IMR-90 (cell line): ENCODE data around the gene OSTF1. TPM values are rescaled to one million over a fixed set of nuclear protein-coding genes. Genes with fewer than 3 reads are reported as not detected.

ENCODE experiments used
- ATAC-seq: fragments of 200-7000 bp; cut with Tn5 transposase; 2 replicates; pipeline ENCODE4 v1.9.1; 2020; ENCODE audit warnings: low read depth, mild to moderate bottlenecking, moderate library complexity
- BruUV-seq: library from RNA; stranded (reverse); fragments of 400-500 nt; replicated peaks from 2 replicates; lab custom pipeline; 2021; lab: Mats Ljungman, UMichigan
- CTCF ChIA-PET: fragments of 300-600 bp; formaldehyde crosslinking; extraction: SDS; loops from one replicate; lab custom pipeline; 2021; ENCODE audit warnings: antibody characterized with exemption; lab: Yijun Ruan, JAX
- POLR2A ChIA-PET: fragments of 300-600 bp; sonication (Branson Sonifier 250); formaldehyde crosslinking; loops from one replicate; lab custom pipeline; 2022; ENCODE audit warnings: antibody characterized with exemption; ENCODE audit not compliant: unreplicated experiment; lab: Charles Lee
- DNase-seq: peaks from one replicate; pipeline ENCODE4 v3.0.0; 2013
- H2AFZ ChIP-seq: replicated peaks from 2 replicates; pipeline ENCODE3; 2013; ENCODE audit warnings: low read length, mild to moderate bottlenecking; ENCODE audit not compliant: poor library complexity
- H2AK5ac ChIP-seq: 2 replicates; pipeline ENCODE4 v1.6.1; 2013; ENCODE audit warnings: low read depth, low read length, inconsistent platforms
- H2AK9ac ChIP-seq: replicated peaks from 2 replicates; pipeline ENCODE3; 2013; ENCODE audit warnings: mild to moderate bottlenecking, low read depth, low read length, moderate library complexity; ENCODE audit not compliant: poor library complexity
- H2BK120ac ChIP-seq: 2 replicates; pipeline ENCODE4 v1.6.1; 2013; ENCODE audit warnings: low read depth, low read length, inconsistent platforms
- H2BK15ac ChIP-seq: 3 replicates; pipeline ENCODE4 v1.6.1; 2013; ENCODE audit warnings: low read depth, low read length, inconsistent platforms
- H2BK20ac ChIP-seq: 2 replicates; pipeline ENCODE4 v1.6.1; 2013; ENCODE audit warnings: low read depth, mild to moderate bottlenecking, inconsistent platforms, low read length, moderate library complexity
- H2BK5ac ChIP-seq: 2 replicates; pipeline ENCODE4 v1.6.1; 2013; ENCODE audit warnings: mild to moderate bottlenecking, low read depth, low read length, inconsistent platforms; ENCODE audit not compliant: poor library complexity, severe bottlenecking
- H3K14ac ChIP-seq: replicated peaks from 2 replicates; pipeline ENCODE4 v1.6.1; 2013; ENCODE audit warnings: low read depth, low read length, inconsistent platforms
- H3K18ac ChIP-seq: 2 replicates; pipeline ENCODE4 v1.6.1; 2013; ENCODE audit warnings: low read depth, low read length, control low read depth
- H3K23ac ChIP-seq: 2 replicates; pipeline ENCODE4 v1.6.1; 2013; ENCODE audit warnings: low read depth, low read length, inconsistent platforms
- H3K27ac ChIP-seq: 2 replicates; pipeline ENCODE4 v1.5.1; 2013; ENCODE audit warnings: mild to moderate bottlenecking, control low read depth, low read length; ENCODE audit not compliant: insufficient read depth
- H3K27me3 ChIP-seq: 2 replicates; pipeline ENCODE4 v1.6.1; 2013; ENCODE audit warnings: low read length; ENCODE audit not compliant: control insufficient read depth, insufficient read depth
- H3K36me3 ChIP-seq: 2 replicates; pipeline ENCODE4 v1.6.1; 2013; ENCODE audit warnings: low read length, mixed read lengths; ENCODE audit not compliant: control insufficient read depth, insufficient read depth
- H3K4ac ChIP-seq: 2 replicates; pipeline ENCODE4 v1.6.1; 2013; ENCODE audit warnings: low read depth, low read length, inconsistent platforms
- H3K4me1 ChIP-seq: 2 replicates; pipeline ENCODE4 v1.6.1; 2013; ENCODE audit warnings: low read length, mixed read lengths; ENCODE audit not compliant: control insufficient read depth, insufficient read depth
- H3K4me2 ChIP-seq: 2 replicates; pipeline ENCODE4 v1.6.1; 2013; ENCODE audit warnings: low read depth, mild to moderate bottlenecking, control low read depth, low read length, moderate library complexity
- H3K4me3 ChIP-seq: 2 replicates; pipeline ENCODE4 v1.5.1; 2013; ENCODE audit warnings: low read depth, mild to moderate bottlenecking, control low read depth, low read length, moderate library complexity; ENCODE audit not compliant: insufficient read depth
- H3K56ac ChIP-seq: 2 replicates; pipeline ENCODE4 v1.6.1; 2013; ENCODE audit warnings: low read length, inconsistent platforms; ENCODE audit not compliant: insufficient read depth; ENCODE audit errors: extremely low read depth
- H3K79me1 ChIP-seq, 2 experiments: 2 replicates each; pipeline ENCODE4 v1.6.1; 2013; ENCODE audit warnings: low read length in 2 of 2, inconsistent platforms in 1 of 2, low read depth in 1 of 2
- H3K9ac ChIP-seq: 2 replicates; pipeline ENCODE4 v1.6.1; 2013; ENCODE audit warnings: low read depth, low read length, control low read depth
- H3K9me1 ChIP-seq: 2 replicates; pipeline ENCODE4 v1.6.1; 2013; ENCODE audit warnings: low read length, inconsistent platforms; ENCODE audit not compliant: insufficient read depth
- H3K9me3 ChIP-seq: 2 replicates; pipeline ENCODE4 v1.6.1; 2013; ENCODE audit warnings: low read length; ENCODE audit not compliant: control insufficient read depth, insufficient read depth
- H4K20me1 ChIP-seq: 2 replicates; pipeline ENCODE4 v1.6.1; 2013; ENCODE audit warnings: low read length, inconsistent platforms; ENCODE audit not compliant: insufficient read depth
- H4K5ac ChIP-seq: 2 replicates; pipeline ENCODE4 v1.6.1; 2013; ENCODE audit warnings: mild to moderate bottlenecking, low read depth, low read length, control low read depth
- H4K8ac ChIP-seq, 2 experiments: 2 replicates each; pipeline ENCODE4 v1.6.1; 2013; ENCODE audit warnings: low read depth in 2 of 2, low read length in 2 of 2, control low read depth in 1 of 2, inconsistent platforms in 1 of 2
- H4K91ac ChIP-seq: 2 replicates; pipeline ENCODE4 v1.6.1; 2013; ENCODE audit warnings: low read depth, low read length, inconsistent platforms; ENCODE audit not compliant: insufficient read depth
- CEBPB ChIP-seq: IDR thresholded peaks from 2 replicates; pipeline ENCODE4 v1.6.1; 2012; ENCODE audit warnings: low read depth, low read length, improper control_type of control experiment
- CHD1 ChIP-seq: IDR thresholded peaks from 2 replicates; pipeline ENCODE4 v1.6.1; 2012; ENCODE audit warnings: low read depth, low read length, improper control_type of control experiment
- FOS ChIP-seq: fragments of 150-350 bp; IDR thresholded peaks from 2 replicates; pipeline ENCODE4 v1.6.1; 2016; ENCODE audit warnings: low read depth, low read length
- USF2 ChIP-seq: fragments of 150-350 bp; IDR thresholded peaks from 2 replicates; pipeline ENCODE4 v1.6.1; 2017; ENCODE audit warnings: mild to moderate bottlenecking, antibody characterized with exemption, low read length, low read depth
- WGBS, 2 experiments: methylation state at CpG; one replicate each; pipeline versions ENCODE4 v1.1.5 to v1.1.7; 2013; ENCODE audit warnings: missing lambda C conversion rate in 2 of 2; ENCODE audit not compliant: insufficient read length in 1 of 2; ENCODE audit errors: extremely low coverage in 2 of 2; 5-methylcytosine and 5-hydroxymethylcytosine counted together
- dilution Hi-C: fragments of 300-500 bp; cut with HindIII; formaldehyde crosslinking; loops from one replicate; pipeline ENCODE4 v1.14.3; 2018; ENCODE audit warnings: low sequenced_read_pairs; ENCODE audit not compliant: unreplicated experiment
- in situ Hi-C: fragments of 300-500 bp; cut with MboI; formaldehyde crosslinking; loops from 3 replicates; pipeline ENCODE4 v1.14.3; 2019; ENCODE audit warnings: low sequenced_read_pairs, inconsistent platforms, mixed read lengths
- intact Hi-C: fragments of 100-400 bp; cut with micrococcal nuclease; formaldehyde crosslinking; loops from 2 replicates; pipeline ENCODE4 v1.10.0; 2022
- polyA plus RNA-seq, 3 experiments: library from polyadenylated mRNA; depleted of rRNA; stranded (reverse); fragments of >200 nt; gene quantifications; 2 replicates each; pipeline ENCODE4 v1.2.3, GENCODE V29; 2012; ENCODE audit warnings: low replicate concordance in 1 of 3
- total RNA-seq: library from RNA; depleted of rRNA; stranded (reverse); fragments of >200 nt; gene quantifications from 2 replicates; pipeline ENCODE4 v1.2.3, GENCODE V29; 2012
- TF ChIP-seq, protein P1 (sequence below): conservative IDR thresholded peaks from 2 replicates; pipeline ENCODE4 v1.5.1; 2012; ENCODE audit warnings: mild to moderate bottlenecking, low read depth, low read length, improper control_type of control experiment

The OSTF1 gene
- total and polyA plus RNA-seq, 2 of the 4 experiments (the other 2 are of a cell fraction) = 17.1 to 41.6 TPM

GRCh38 chr9:75102177-75102790 lies 14.0 kb downstream of the OSTF1 start:
- Histone ChIP-seq H4K91ac (no peak overlapping the region), H3K9me3 (no peaks in the 10 kb centered on the region), H2BK20ac (no peak overlapping the region), H3K56ac (no peak overlapping the region), H2AK5ac (no peak overlapping the region), H3K23ac (no peak overlapping the region; the same call in 1 of the 2 replicates), H3K18ac (no peak overlapping the region), H3K4me3 (no peak overlapping the region), H2BK15ac (no peak overlapping the region), H3K79me1 (peaks cover 16 to 45% of the 10 kb centered on the region in 2 experiments), H2AK9ac (no peak overlapping the region), H4K8ac (no peak overlapping the region), H3K9me1 (no peaks in the 10 kb centered on the region), H3K9ac (no peak overlapping the region), H4K5ac (no peak overlapping the region), H2AFZ (no peak overlapping the region), H2BK5ac (no peak overlapping the region), H3K27ac (no peak overlapping the region), H3K27me3 (no peaks in the 10 kb centered on the region), H2BK120ac (no peak overlapping the region), H3K36me3 (no peaks in the 10 kb centered on the region), H4K20me1 (no peaks in the 10 kb centered on the region), H3K4me1 (peaks cover 4% of the 10 kb centered on the region; the same call in 1 of the 2 replicates), H3K4me2 (no peak overlapping the region), H3K14ac (no peak overlapping the region), H3K4ac (no peak overlapping the region)
- ATAC-seq (no peak), DNase-seq (no peak)
- dilution Hi-C loops (no loop called here), intact Hi-C loops (no loop called here), in situ Hi-C loops (no loop called here)
- TF ChIP-seq CHD1 = no peak
- TF ChIP-seq FOS = no peak
- TF ChIP-seq, protein P1, sequence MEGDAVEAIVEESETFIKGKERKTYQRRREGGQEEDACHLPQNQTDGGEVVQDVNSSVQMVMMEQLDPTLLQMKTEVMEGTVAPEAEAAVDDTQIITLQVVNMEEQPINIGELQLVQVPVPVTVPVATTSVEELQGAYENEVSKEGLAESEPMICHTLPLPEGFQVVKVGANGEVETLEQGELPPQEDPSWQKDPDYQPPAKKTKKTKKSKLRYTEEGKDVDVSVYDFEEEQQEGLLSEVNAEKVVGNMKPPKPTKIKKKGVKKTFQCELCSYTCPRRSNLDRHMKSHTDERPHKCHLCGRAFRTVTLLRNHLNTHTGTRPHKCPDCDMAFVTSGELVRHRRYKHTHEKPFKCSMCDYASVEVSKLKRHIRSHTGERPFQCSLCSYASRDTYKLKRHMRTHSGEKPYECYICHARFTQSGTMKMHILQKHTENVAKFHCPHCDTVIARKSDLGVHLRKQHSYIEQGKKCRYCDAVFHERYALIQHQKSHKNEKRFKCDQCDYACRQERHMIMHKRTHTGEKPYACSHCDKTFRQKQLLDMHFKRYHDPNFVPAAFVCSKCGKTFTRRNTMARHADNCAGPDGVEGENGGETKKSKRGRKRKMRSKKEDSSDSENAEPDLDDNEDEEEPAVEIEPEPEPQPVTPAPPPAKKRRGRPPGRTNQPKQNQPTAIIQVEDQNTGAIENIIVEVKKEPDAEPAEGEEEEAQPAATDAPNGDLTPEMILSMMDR = no peak
- TF ChIP-seq USF2 = no peak
- TF ChIP-seq CEBPB = no peak
- WGBS, 2 experiments = no CpG with 5 or more reads among the region's 7 CpGs
- no TSS peak for BruUV-seq
- POLR2A ChIA-PET = no interaction called here
- CTCF ChIA-PET = no interaction called here
